GM12878 (cell line): ENCODE measurements around the gene ATP6V0C. TPM values are rescaled to one million over a fixed set of nuclear protein-coding genes. Genes with fewer than 3 reads are reported as not detected.
"Not testable (repeated sequence)": the region's sequence is repeated elsewhere in the genome, so short reads cannot be mapped to it uniquely, and the experiment has no call there.

Experiments used
- ATAC-seq: fragments of 200-7000 bp; cut with Tn5 transposase; 3 replicates; pipeline ENCODE4 v1.9.1; 2020; ENCODE audit warnings: mild to moderate bottlenecking, moderate library complexity
- BruUV-seq: library from RNA; stranded (reverse); fragments of 400-500 nt; replicated peaks from 2 replicates; lab custom pipeline; 2021; lab: Mats Ljungman, UMichigan
- CTCF ChIA-PET: fragments of 300-600 bp; sonication (Branson Sonifier 250); formaldehyde crosslinking; extraction: SDS; loops from one replicate; lab custom pipeline; 2021; ENCODE audit warnings: inconsistent platforms; lab: Yijun Ruan, JAX
- POLR2A ChIA-PET: fragments of 350-600 bp; formaldehyde crosslinking; extraction: SDS; loops from one replicate; lab custom pipeline; 2021; ENCODE audit warnings: inconsistent platforms; lab: Charles Lee
- RAD21 ChIA-PET: fragments of 300-600 bp; sonication (Branson Sonifier 250); formaldehyde crosslinking; loops from one replicate; lab custom pipeline; 2023; ENCODE audit warnings: antibody characterized with exemption; ENCODE audit not compliant: unreplicated experiment; lab: Charles Lee
- SMC1A ChIA-PET: fragments of 300-600 bp; sonication (Branson Sonifier 250); formaldehyde crosslinking; loops from one replicate; lab custom pipeline; 2023; ENCODE audit not compliant: unreplicated experiment, uncharacterized antibody; lab: Charles Lee
- DNase-seq: peaks from one replicate; pipeline ENCODE4 v3.0.0-alpha.2; 2011; ENCODE audit warnings: low read depth, low spot score
- FAIRE-seq: peaks from 3 replicates; lab custom pipeline; 2011; peaks lifted over from hg19 to GRCh38; lab: Jason Lieb, UNC
- H2AFZ ChIP-seq: 2 replicates; pipeline ENCODE4 v1.6.0; 2011; ENCODE audit warnings: low read depth, low read length, control low read depth; ENCODE audit not compliant: control insufficient read depth
- H3K27ac ChIP-seq: 2 replicates; pipeline ENCODE4 v1.5.1; 2011; ENCODE audit warnings: control low read depth; ENCODE audit not compliant: control insufficient read depth, insufficient read depth
- H3K27me3 ChIP-seq, 2 experiments: replicated peaks in 1 of 2; 2 replicates each; pipeline versions ENCODE4 v1.6.0 to v1.6.1; 2011; ENCODE audit warnings: low read length in 1 of 2; ENCODE audit not compliant: control insufficient read depth in 2 of 2, insufficient read depth in 2 of 2
- H3K36me3 ChIP-seq, 2 experiments: 2 replicates each; pipeline ENCODE4 v1.5.1; 2011; ENCODE audit warnings: low read length in 1 of 2; ENCODE audit not compliant: control insufficient read depth in 2 of 2, insufficient read depth in 2 of 2
- H3K4me1 ChIP-seq: 2 replicates; pipeline ENCODE4 v1.6.1; 2011; ENCODE audit warnings: mild to moderate bottlenecking, low read length, moderate library complexity, mixed read lengths; ENCODE audit not compliant: control insufficient read depth, insufficient read depth
- H3K4me2 ChIP-seq: 2 replicates; pipeline ENCODE4 v1.6.0; 2011; ENCODE audit warnings: control low read depth; ENCODE audit not compliant: control insufficient read depth, insufficient read depth
- H3K4me3 ChIP-seq: fragments of 200-600 bp; sonication (generic); 2 replicates; pipeline ENCODE4 v1.5.1; 2016
- H3K79me2 ChIP-seq: 2 replicates; pipeline ENCODE4 v1.6.0; 2011; ENCODE audit warnings: low read length; ENCODE audit not compliant: control insufficient read depth, insufficient read depth
- H3K9ac ChIP-seq: 2 replicates; pipeline ENCODE4 v1.8.0; 2011; ENCODE audit warnings: low read length, control low read depth, mixed read lengths; ENCODE audit not compliant: control insufficient read depth, insufficient read depth
- H3K9me3 ChIP-seq: replicated peaks from 3 replicates; pipeline ENCODE4 v1.5.1; 2011; ENCODE audit warnings: mild to moderate bottlenecking, low read length; ENCODE audit not compliant: control insufficient read depth, insufficient read depth
- H4K20me1 ChIP-seq: 2 replicates; pipeline ENCODE4 v1.6.0; 2011; ENCODE audit not compliant: control insufficient read depth, insufficient read depth
- ATF3 ChIP-seq: IDR thresholded peaks from 2 replicates; pipeline ENCODE4 v1.6.1; 2011; ENCODE audit warnings: low read depth, mild to moderate bottlenecking, low read length, moderate library complexity, borderline replicate concordance; ENCODE audit errors: extremely low read depth
- CHD4 ChIP-seq: fragments of 200-600 bp; sonication (generic); IDR thresholded peaks from 2 replicates; pipeline ENCODE4 v1.6.1; 2016; ENCODE audit warnings: mild to moderate bottlenecking
- IKZF2 ChIP-seq, 2 experiments: fragments of 450-650 bp; IDR thresholded peaks; 2 replicates each; pipeline ENCODE4 v1.6.1; 2017; ENCODE audit warnings: mild to moderate bottlenecking in 2 of 2, moderate library complexity in 2 of 2
- NFYB ChIP-seq: IDR thresholded peaks from 2 replicates; pipeline ENCODE4 v1.6.1; 2011; ENCODE audit warnings: low read depth, mild to moderate bottlenecking, low read length, improper control_type of control experiment, moderate library complexity; ENCODE audit not compliant: insufficient read depth
- NRF1 ChIP-seq: conservative IDR thresholded peaks from 2 replicates; pipeline ENCODE4 v1.6.1; 2011; ENCODE audit warnings: mild to moderate bottlenecking, low read depth, low read length, improper control_type of control experiment
- PML ChIP-seq: IDR thresholded peaks from 2 replicates; pipeline ENCODE4 v1.6.1; 2012; ENCODE audit warnings: low read length, inconsistent platforms
- RAD51 ChIP-seq: fragments of 450-650 bp; IDR thresholded peaks from 2 replicates; pipeline ENCODE4 v1.6.1; 2016; ENCODE audit warnings: moderate library complexity, mild to moderate bottlenecking, inconsistent platforms
- RBBP5 ChIP-seq: fragments of 200-600 bp; sonication (generic); conservative IDR thresholded peaks from 2 replicates; pipeline ENCODE4 v1.6.1; 2016
- RCOR1 ChIP-seq: conservative IDR thresholded peaks from 2 replicates; pipeline ENCODE4 v1.6.1; 2012; ENCODE audit warnings: low read depth, low read length, improper control_type of control experiment
- SP1 ChIP-seq: IDR thresholded peaks from one replicate; pipeline ENCODE4 v1.6.1; 2011; ENCODE audit warnings: low read depth, low read length
- WGBS: methylation state at CpG from one replicate; pipeline ENCODE4 v1.1.6; 2016; ENCODE audit warnings: low lambda C conversion rate; ENCODE audit not compliant: insufficient replicate concordance, insufficient coverage; ENCODE audit errors: missing lambda C conversion rate; 5-methylcytosine and 5-hydroxymethylcytosine counted together
- in situ Hi-C: fragments of 300-500 bp; cut with MboI; formaldehyde crosslinking; loops from 9 replicates; pipeline ENCODE4 v1.14.3; 2018; ENCODE audit warnings: mixed read lengths
- intact Hi-C: fragments of 100-400 bp; cut with micrococcal nuclease; formaldehyde crosslinking; loops from one replicate; pipeline ENCODE4 v1.14.2; 2022; ENCODE audit not compliant: unreplicated experiment
- polyA plus RNA-seq, 11 experiments: library from polyadenylated mRNA; depleted of rRNA in 4 of 11; unstranded in 6 of 11; stranded (reverse) in 5 of 11; fragments of >200 nt; fragmentation: Nextera tagmentation in 4 of 11; fragmentation: Illumina TruSeq in 1 of 11; extraction: Ambion mirVana in 4 of 11; extraction: Trizol in 1 of 11; gene quantifications; 1 replicate in 1 of 11; 2 replicates in 10 of 11; pipeline versions ENCODE4 v1.2.1 to v1.2.3, GENCODE V29; 2011 to 2016; ENCODE audit warnings: inconsistent platforms in 2 of 11, missing spikeins in 2 of 11, low read depth in 1 of 11
- total RNA-seq, 4 experiments: library from RNA; depleted of rRNA in 3 of 4; stranded (reverse); fragments of >200 nt in 3 of 4; fragmentation: Illumina TruSeq in 1 of 4; extraction: Trizol in 1 of 4; gene quantifications; 2 replicates each; pipeline versions ENCODE4 v1.2.1 to v1.2.3, GENCODE V29; 2013 to 2021
- TF ChIP-seq, protein P1 (sequence below): IDR thresholded peaks from 2 replicates; pipeline ENCODE4 v1.6.1; 2011; ENCODE audit warnings: borderline replicate concordance, low read depth, mild to moderate bottlenecking, moderate library complexity, mixed read lengths, low read length; ENCODE audit not compliant: insufficient read depth; ENCODE audit errors: extremely low read length

Gene ATP6V0C
- total and polyA plus RNA-seq, 10 of the 15 experiments (the other 5 are each of a cell fraction or from before 2014, with no cell fraction given): 2.4 to 135 (median 18.4) TPM

DNA sequence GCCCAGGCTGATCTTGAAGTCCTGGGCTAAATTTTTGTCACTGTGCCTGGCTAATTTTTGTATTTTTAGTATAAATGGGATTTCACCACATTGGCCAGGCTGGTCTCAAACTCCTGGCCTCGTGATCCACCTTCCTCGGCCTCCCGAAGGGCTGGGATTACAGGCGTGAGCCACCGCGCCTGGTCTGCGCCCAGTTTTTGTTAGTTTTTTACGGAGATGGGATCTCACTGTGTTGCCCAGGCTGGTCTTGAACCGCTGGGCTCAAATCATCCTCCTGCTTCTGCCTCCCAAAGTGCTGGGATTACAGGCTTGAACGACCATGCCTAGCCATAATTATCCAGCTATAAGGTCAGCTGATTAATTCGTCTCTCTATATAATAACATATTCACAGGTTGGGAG, 20.2 kb downstream of the ATP6V0C start:
- H3K9ac ChIP-seq: no peak overlapping the region
- ATAC-seq (no peak), DNase-seq (no peak), FAIRE-seq (no peak)
- ChIA-PET POLR2A (no interaction called here), CTCF (no interaction called here), RAD21 (no interaction called here), SMC1A (no interaction called here)
- H3K27me3 ChIP-seq: no peaks in the 10 kb centered on the region
- H3K79me2 ChIP-seq: peaks cover 6% of the 10 kb centered on the region
- peaks cover 13% of the 10 kb centered on the region for H3K4me1 ChIP-seq
- H4K20me1 ChIP-seq: no peaks in the 10 kb centered on the region
- no peak for TF ChIP-seq ATF3
- TF ChIP-seq SP1: no peak
- TF ChIP-seq, protein P1, sequence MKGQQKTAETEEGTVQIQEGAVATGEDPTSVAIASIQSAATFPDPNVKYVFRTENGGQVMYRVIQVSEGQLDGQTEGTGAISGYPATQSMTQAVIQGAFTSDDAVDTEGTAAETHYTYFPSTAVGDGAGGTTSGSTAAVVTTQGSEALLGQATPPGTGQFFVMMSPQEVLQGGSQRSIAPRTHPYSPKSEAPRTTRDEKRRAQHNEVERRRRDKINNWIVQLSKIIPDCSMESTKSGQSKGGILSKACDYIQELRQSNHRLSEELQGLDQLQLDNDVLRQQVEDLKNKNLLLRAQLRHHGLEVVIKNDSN: no peak
- TF ChIP-seq NFYB: no peak
- no peak for TF ChIP-seq RAD51
- no peak for TF ChIP-seq CHD4
- TF ChIP-seq RCOR1: no peak
- no peak for TF ChIP-seq RBBP5
- TF ChIP-seq PML: no peak
- TF ChIP-seq NRF1: no peak
- TF ChIP-seq IKZF2 (IDR thresholded peaks at IDR 0.05): no peak
- peaks cover 0 to 3% of the 10 kb centered on the region in 2 experiments; a peak in 3 of 4 replicates for H3K36me3 ChIP-seq
- H2AFZ ChIP-seq: no peak overlapping the region
- H3K9me3 ChIP-seq: no peaks in the 10 kb centered on the region
- H3K4me2 ChIP-seq: no peak overlapping the region
- intact Hi-C loops (loop anchor here (10.0 kb wide), 1 partner anchor 151 kb away; the partner anchor contains the start of gene KCTD5), in situ Hi-C loops (no loop called here)
- no peak overlapping the region for H3K4me3 ChIP-seq
- H3K27ac ChIP-seq: no peak overlapping the region
- BruUV-seq: no TSS peak
- 87% methylated on average over 11 of the region's 11 CpGs for WGBS

DNA sequence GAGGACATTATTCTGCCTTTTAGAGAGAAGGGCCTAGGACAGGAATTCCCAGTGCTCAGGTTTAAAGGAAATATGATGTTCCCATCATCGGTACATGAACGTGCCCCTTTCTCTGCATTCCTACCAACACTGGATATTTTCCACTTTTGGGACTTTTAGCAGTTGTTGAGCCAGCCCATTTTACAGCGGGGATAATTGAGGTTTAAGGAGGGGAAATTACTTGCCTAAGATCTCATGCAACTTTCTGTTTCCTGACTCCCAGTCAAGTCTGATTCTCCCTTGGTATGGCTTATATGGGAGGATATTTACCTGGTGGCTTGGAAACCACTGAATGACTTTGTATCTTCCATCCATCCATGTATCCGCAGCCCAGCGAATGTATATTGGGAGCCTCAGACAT, 20.6 kb downstream of the ATP6V0C start:
- H3K27me3 ChIP-seq, H3K36me3 ChIP-seq, SMC1A ChIA-PET, H3K4me2 ChIP-seq, RAD21 ChIA-PET, FAIRE-seq, H2AFZ ChIP-seq, H3K9ac ChIP-seq, H3K4me3 ChIP-seq, BruUV-seq, H3K9me3 ChIP-seq, CTCF ChIA-PET, DNase-seq, H4K20me1 ChIP-seq, H3K27ac ChIP-seq, ATAC-seq, in situ Hi-C loops, H3K79me2 ChIP-seq, POLR2A ChIA-PET: not testable (repeated sequence)
- 100% methylated on average over 5 of the region's 5 CpGs for WGBS
- intact Hi-C loops: loop anchor here (10.0 kb wide), 1 partner anchor 150 kb away; the partner anchor contains the start of gene KCTD5
- peaks cover 14% of the 10 kb centered on the region for H3K4me1 ChIP-seq
